ENCODE results near the gene PSG2.
"Not testable (repeated sequence)": the region's sequence is repeated elsewhere in the genome, so short reads cannot be mapped to it uniquely, and the experiment has no call there.

PSG2 gene

GRCh38 chr19:43077881-43078280, 4.6 kb downstream of the PSG2 start:
- not testable (repeated sequence) for DNase-seq (ENCODE audit: low read depth)

GRCh38 chr19:43062418-43062817, 20.1 kb downstream of the PSG2 start:
- DNase-seq (ENCODE audit: low read depth): not testable (repeated sequence)

GRCh38 chr19:43061326-43061725, 21.2 kb downstream of the PSG2 start:
- not testable (repeated sequence) for DNase-seq (ENCODE audit: low read depth)

GRCh38 chr19:43060254-43060653, 22.2 kb downstream of the PSG2 start:
- not testable (repeated sequence) for DNase-seq (ENCODE audit: low read depth)

- not testable (repeated sequence) for DNase-seq (ENCODE audit: low read depth)
Observed at GRCh38 chr19:43059482-43059881, 23.0 kb downstream of the PSG2 start.

GRCh38 chr19:43058440-43058839, 24.1 kb downstream of the PSG2 start:
- not testable (repeated sequence) for DNase-seq (ENCODE audit: low read depth)

GRCh38 chr19:43047966-43048365, 34.5 kb downstream of the PSG2 start:
- DNase-seq (ENCODE audit: low read depth): not testable (repeated sequence)

- not testable (repeated sequence) for DNase-seq (ENCODE audit: low read depth)
Observed at GRCh38 chr19:43046578-43046977, 35.9 kb downstream of the PSG2 start.

- DNase-seq (ENCODE audit: low read depth): not testable (repeated sequence)
Observed at GRCh38 chr19:43043492-43044180, 38.9 kb downstream of the PSG2 start.

- DNase-seq (ENCODE audit: low read depth): not testable (repeated sequence)
Observed at GRCh38 chr19:43031645-43032044, 50.9 kb downstream of the PSG2 start.

- DNase-seq (ENCODE audit: low read depth): no peak
Observed at GRCh38 chr19:43028866-43029265, 53.6 kb downstream of the PSG2 start.

- not testable (repeated sequence) for DNase-seq (ENCODE audit: low read depth)
Observed at GRCh38 chr19:43027985-43028384, 54.5 kb downstream of the PSG2 start.

GRCh38 chr19:43027061-43027460, 55.4 kb downstream of the PSG2 start:
- DNase-seq (ENCODE audit: low read depth): not testable (repeated sequence)

GRCh38 chr19:43026369-43026768, 56.1 kb downstream of the PSG2 start, which contains the start of gene PSG11:
Gene PSG11 (minus strand): TSS chr19:43026469. CDS start chr19:43026372, 97 bp downstream.
- not testable (repeated sequence) for DNase-seq (ENCODE audit: low read depth)

- not testable (repeated sequence) for DNase-seq (ENCODE audit: low read depth)
Observed at GRCh38 chr19:43022098-43022497, 60.4 kb downstream of the PSG2 start.

- not testable (repeated sequence) for DNase-seq (ENCODE audit: low read depth)
Observed at GRCh38 chr19:43021629-43022028, 60.9 kb downstream of the PSG2 start.

- not testable (repeated sequence) for DNase-seq (ENCODE audit: low read depth)
Observed at GRCh38 chr19:43019588-43019987, 62.9 kb downstream of the PSG2 start.

Data from activated gamma-delta T cell treated with anti-CD3 and anti-CD28 coated beads, Interleukin-2, amount 50 U/mL, for 16 hours (primary cell).